ENCODE measurements around the gene MUTYH. TPM values are rescaled to one million over a fixed set of nuclear protein-coding genes. Genes with fewer than 3 reads are reported as not detected.

The MUTYH gene
- total RNA-seq, 1 experiment from 2014 or later: 65.7 TPM

- H3K4me3 Mint-ChIP-seq: no peak overlapping the region; the same call in 1 of the 2 replicates
- POLR2A ChIA-PET: interaction anchor here (0.7 to 2.0 kb wide), 2 partner anchors 289 to 889 kb away, joined by 4 to 9 read pairs; partner anchors contain the start of genes HECTD3 and UROD
- no peaks in the 10 kb centered on the region for H3K27me3 Mint-ChIP-seq (ENCODE audit: low read depth)
- CTCF ChIA-PET: interaction anchor here (0.6 to 11.1 kb wide), 18 partner anchors 18 to 501 kb away, joined by 3 to 317 read pairs (median 4); partner anchors contain the start of genes EIF2B3, HECTD3, HPDL and MUTYH
- H3K36me3 Mint-ChIP-seq: no peaks in the 10 kb centered on the region
- ATAC-seq (no peak), DNase-seq (ENCODE audit: low spot score) (no peak)
- TF ChIP-seq CTCF (IDR thresholded peaks at IDR 0.05): 0 out of 2 replicates have a peak, but pooled peaks have one; percentile 10
- TF ChIP-seq ZNF512 (CRISPR knock-in tag; IDR thresholded peaks at IDR 0.05; ENCODE audit: borderline replicate concordance): peak; percentile 93; the same call in 1 of the 2 replicates
- no peak for TF ChIP-seq ZNF232 (CRISPR knock-in tag; IDR thresholded peaks at IDR 0.05)
- TF ChIP-seq STAT6 (CRISPR knock-in tag; conservative IDR thresholded peaks at IDR 0.05; ENCODE audit: low read depth): no peak
- TF ChIP-seq ZNF263 (CRISPR knock-in tag; IDR thresholded peaks at IDR 0.05; ENCODE audit: low read depth): no peak
- no peak for TF ChIP-seq KAT7 (CRISPR knock-in tag; IDR thresholded peaks at IDR 0.05; ENCODE audit: borderline replicate concordance)
- TF ChIP-seq RORB (CRISPR knock-in tag; IDR thresholded peaks at IDR 0.05): no peak
- TF ChIP-seq OVOL2 (CRISPR knock-in tag; IDR thresholded peaks at IDR 0.05; ENCODE audit: borderline replicate concordance): no peak
- TF ChIP-seq ELF4 (CRISPR knock-in tag; IDR thresholded peaks at IDR 0.05; ENCODE audit: low read depth): no peak
- H3K9me3 Mint-ChIP-seq: no peaks in the 10 kb centered on the region
- peaks cover 37% of the 10 kb centered on the region for H3K4me1 Mint-ChIP-seq
- H3K27ac Mint-ChIP-seq: no peak overlapping the region
Measured at GRCh38 chr1:45300669-45300997, 39.6 kb downstream of the MUTYH start.

- ATAC-seq: peak; percentile 13
- DNase-seq (ENCODE audit: low spot score): no peak
- H3K9me3 Mint-ChIP-seq: no peaks in the 10 kb centered on the region
- H3K4me3 Mint-ChIP-seq: no peak overlapping the region; the same call in 1 of the 2 replicates
- H3K36me3 Mint-ChIP-seq: no peaks in the 10 kb centered on the region
- TF ChIP-seq ZNF232 (CRISPR knock-in tag; IDR thresholded peaks at IDR 0.05) (no peak), CTCF (IDR thresholded peaks at IDR 0.05) (peak; percentile 52; the same call in 1 of the 2 replicates), ZNF423 (CRISPR knock-in tag; IDR thresholded peaks at IDR 0.05) (0 out of 2 replicates have a peak, but pooled peaks have one; percentile 3)
- no peak overlapping the region for H3K27ac Mint-ChIP-seq
- ChIA-PET POLR2A (interaction anchor here (2.0 kb wide), 1 partner anchor 289 kb away, joined by 9 read pairs; the partner anchor contains the start of genes HECTD3 and UROD), CTCF (interaction anchor here (0.6 to 11.1 kb wide), 23 partner anchors 11 to 573 kb away, joined by 3 to 317 read pairs (median 3); partner anchors contain the start of genes EIF2B3, HECTD3, HPDL and MUTYH)
- H3K4me1 Mint-ChIP-seq: peaks cover 32% of the 10 kb centered on the region
- no peaks in the 10 kb centered on the region for H3K27me3 Mint-ChIP-seq (ENCODE audit: low read depth)
Measured at GRCh38 chr1:45299981-45300668, 40.1 kb downstream of the MUTYH start.

GRCh38 chr1:45299296-45299695, 40.9 kb downstream of the MUTYH start:
- CTCF ChIA-PET: interaction anchor here (0.8 to 11.1 kb wide), 3 partner anchors 12 to 469 kb away, joined by 3 to 317 read pairs (median 3); partner anchors contain the start of genes HECTD3 and UROD
- TF ChIP-seq AFF4 (CRISPR knock-in tag; IDR thresholded peaks at IDR 0.05; ENCODE audit: borderline replicate concordance) (no peak), ESRRA (CRISPR knock-in tag; IDR thresholded peaks at IDR 0.05; ENCODE audit: borderline replicate concordance) (no peak), SP1 (CRISPR knock-in tag; conservative IDR thresholded peaks at IDR 0.05) (no peak), ZMAT4 (CRISPR knock-in tag; IDR thresholded peaks at IDR 0.05) (no peak), ZNF416 (CRISPR knock-in tag; IDR thresholded peaks at IDR 0.05) (no peak), FOXJ3 (CRISPR knock-in tag; IDR thresholded peaks at IDR 0.05; ENCODE audit: borderline replicate concordance) (no peak), PRRX2 (CRISPR knock-in tag; IDR thresholded peaks at IDR 0.05) (no peak)

More at GRCh38 chr1:45299296-45299695, 40.9 kb downstream of the MUTYH start:
- Mint-ChIP-seq H3K4me3 (no peak overlapping the region), H3K9me3 (no peaks in the 10 kb centered on the region), H3K36me3 (no peaks in the 10 kb centered on the region), H3K4me1 (peaks cover 24% of the 10 kb centered on the region), H3K27ac (no peak overlapping the region), H3K27me3 (ENCODE audit: low read depth) (no peaks in the 10 kb centered on the region)
- ATAC-seq (no peak), DNase-seq (ENCODE audit: low spot score) (no peak)
- POLR2A ChIA-PET: interaction anchor here (0.7 kb wide), 1 partner anchor 285 kb away, joined by 3 read pairs; no protein-coding TSS in a partner anchor

Data from WTC11 (cell line).